ENCODE data around the gene LRP1B. TPM values are rescaled to one million over a fixed set of nuclear protein-coding genes. Genes with fewer than 3 reads are reported as not detected.

LRP1B gene
- total and polyA plus RNA-seq, 2 of the 8 experiments (the other 6 are each of a cell fraction or from before 2014, with no cell fraction given), result 0.03 TPM; not detected in 1

DNA sequence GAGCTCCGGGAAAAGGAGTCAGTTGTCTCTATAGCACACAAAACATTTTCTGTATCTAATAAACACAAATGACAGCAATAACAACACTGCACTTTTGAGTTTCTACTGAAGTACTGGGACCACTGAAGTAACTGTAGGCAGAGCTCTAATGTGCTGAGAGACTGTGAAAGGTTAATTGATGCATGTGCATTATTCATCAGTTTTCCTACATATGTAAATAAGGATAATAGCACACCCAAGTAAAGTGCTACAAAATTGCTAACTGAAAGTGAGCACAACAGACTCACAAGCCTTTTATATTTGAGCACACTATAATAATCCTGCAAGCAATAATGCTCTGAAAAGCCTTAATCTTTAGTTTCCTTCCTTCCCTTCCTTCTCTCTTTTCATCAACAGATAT is 1051.6 kb downstream of the LRP1B start:
- TF ChIP-seq CHD1 (IDR thresholded peaks at IDR 0.05; ENCODE audit: low read depth, low read length) (no peak), BCL11A (IDR thresholded peaks at IDR 0.05; ENCODE audit: low read depth in 2 of 2, low read length in 2 of 2) (no peak), POLR2AphosphoS5 (IDR thresholded peaks at IDR 0.05; ENCODE audit: low read depth, low read length) (no peak), ASH2L (IDR thresholded peaks at IDR 0.05; ENCODE audit: low read length) (no peak), CREB1 (IDR thresholded peaks at IDR 0.05) (no peak), KDM5A (IDR thresholded peaks at IDR 0.05; ENCODE audit: low read length) (no peak), MAFK (IDR thresholded peaks at IDR 0.05; ENCODE audit: low read depth, low read length) (no peak), TCF12 (IDR thresholded peaks at IDR 0.05; ENCODE audit: low read depth, low read length) (no peak), POU5F1 (IDR thresholded peaks at IDR 0.05; ENCODE audit: low read depth, low read length) (no peak), RAD21 (IDR thresholded peaks at IDR 0.05 in 1 of 2, conservative IDR thresholded peaks at IDR 0.05 in 1 of 2; ENCODE audit: low read depth in 2 of 2, low read length in 2 of 2) (no peak), TBP (IDR thresholded peaks at IDR 0.05; ENCODE audit: low read depth, low read length) (no peak), JUN (IDR thresholded peaks at IDR 0.05; ENCODE audit: low read depth, low read length) (no peak), ZNF274 (IDR thresholded peaks at IDR 0.05; ENCODE audit: borderline replicate concordance, extremely low read depth, low read length) (no peak), CBX8 (IDR thresholded peaks at IDR 0.05; ENCODE audit: borderline replicate concordance, low read depth, low read length) (no peak), SP2 (IDR thresholded peaks at IDR 0.05; ENCODE audit: low read length) (no peak)
- Histone ChIP-seq H3K14ac (ENCODE audit: insufficient read length) (no peak overlapping the region), H3K4me3 (ENCODE audit: extremely low read depth in 1 of 4, insufficient read depth in 2 of 4, low read depth in 3 of 4, low read length in 4 of 4) (no peak overlapping the region), H3K56ac (replicated peaks; ENCODE audit: insufficient read length, low read depth, low read length) (no peak overlapping the region), H3K27ac (ENCODE audit: low read depth, low read length) (no peak overlapping the region), H2BK15ac (ENCODE audit: low read length) (no peak overlapping the region), H3K18ac (ENCODE audit: extremely low read depth, low read length) (no peak overlapping the region), H4K8ac (ENCODE audit: extremely low read depth, insufficient read depth, low read length) (no peak overlapping the region), H3K79me2 (ENCODE audit: control insufficient read depth in 1 of 2, insufficient read depth in 2 of 2, low read length in 2 of 2) (no peaks in the 10 kb centered on the region), H3K79me1 (ENCODE audit: low read depth, low read length) (no peaks in the 10 kb centered on the region), H4K91ac (replicated peaks; ENCODE audit: insufficient read length, low read length) (no peak overlapping the region), H2AK5ac (ENCODE audit: low read depth, low read length) (no peak overlapping the region), H3K23ac (ENCODE audit: insufficient read length) (no peak overlapping the region), H3K9ac (replicated peaks in 1 of 4; ENCODE audit: extremely low read depth in 1 of 4, low read depth in 3 of 4, low read length in 3 of 4) (no peak overlapping the region), H3K4me1 (replicated peaks in 1 of 4; ENCODE audit: control insufficient read depth in 3 of 4, insufficient read depth in 4 of 4, low read length in 3 of 4) (0 out of 7 replicates have a peak, but pooled peaks cover 0 to 2% (median 0%) of the 10 kb centered on the region in 4 experiments), H3K9me3 (ENCODE audit: insufficient read depth in 2 of 2, low read depth in 1 of 2, low read length in 1 of 2) (no peaks in the 10 kb centered on the region), H2BK20ac (ENCODE audit: low read length) (no peak overlapping the region), H4K20me1 (replicated peaks in 1 of 2; ENCODE audit: control insufficient read depth in 1 of 2, insufficient read depth in 2 of 2, low read length in 2 of 2) (no peaks in the 10 kb centered on the region), H4K5ac (ENCODE audit: insufficient read length, low read depth, low read length) (no peak overlapping the region), H2BK12ac (ENCODE audit: low read depth, low read length) (no peak overlapping the region), H3K23me2 (ENCODE audit: low read depth, low read length) (no peaks in the 10 kb centered on the region), H3K4me2 (ENCODE audit: insufficient read depth in 1 of 2, low read depth in 2 of 2, low read length in 2 of 2) (no peak overlapping the region), H2BK5ac (ENCODE audit: low read depth, low read length) (no peak overlapping the region), H2AFZ (ENCODE audit: low read length) (no peak overlapping the region), H3K27me3 (replicated peaks in 1 of 4; ENCODE audit: control insufficient read depth in 3 of 4, extremely low read depth in 1 of 4, insufficient read depth in 3 of 4, low read length in 3 of 4) (no peaks in the 10 kb centered on the region), H3K36me3 (ENCODE audit: control insufficient read depth in 2 of 4, insufficient read depth in 4 of 4, low read length in 3 of 4) (no peaks in the 10 kb centered on the region), H3K4ac (replicated peaks; ENCODE audit: insufficient read length, low read depth, low read length) (no peak overlapping the region), H2BK120ac (replicated peaks; ENCODE audit: low read depth, low read length) (no peak overlapping the region)
- 86% methylated on average over 1 of the region's 1 CpG; no CpG with 5 or more reads in 1 of the 2 experiments for WGBS, 2 experiments (ENCODE audit: extremely low coverage in 1 of 2, insufficient coverage in 1 of 2, insufficient read length in 1 of 2, insufficient replicate concordance in 2 of 2, low coverage in 1 of 2, low lambda C conversion rate in 2 of 2, missing lambda C conversion rate in 1 of 2)
- FAIRE-seq, result no peak
- POLR2A ChIA-PET (ENCODE audit: partially characterized antibody), result no interaction called here
- no peak for DNase-seq (ENCODE audit: low read depth in 1 of 2, low spot score in 2 of 2)
- CTCF ChIA-PET (ENCODE audit: partially characterized antibody), result interaction anchor here (0.7 kb wide), 1 partner anchor 117 kb away, joined by 3 read pairs; no protein-coding TSS in a partner anchor

Measured in H1 (cell line).